GM21447 (cell line): ENCODE measurements around the gene SECISBP2.
"Not testable (repeated sequence)": the region's sequence is repeated elsewhere in the genome, so short reads cannot be mapped to it uniquely, and the experiment has no call there.

Experiments
- ATAC-seq: cut with Tn5 transposase; IDR thresholded peaks from one replicate; pipeline ENCODE4 v1.9.1; 2021; ENCODE audit not compliant: unreplicated experiment

SECISBP2 gene

GRCh38 chr9:89318123-89319014 lies at the start of gene SECISBP2:
SECISBP2 (plus strand) TSS chr9:89318500; CDS start chr9:89318577, 77 bp downstream.
- peak; percentile 85 for ATAC-seq

GRCh38 chr9:89273528-89274279 lies 44.6 kb upstream of the SECISBP2 start:
- no peak for ATAC-seq

- ATAC-seq, result no peak
These were observed 43.5 kb upstream of the SECISBP2 start for GRCh38 chr9:89274838-89275237.

GRCh38 chr9:89276040-89276439 lies 42.3 kb upstream of the SECISBP2 start:
- ATAC-seq, result not testable (repeated sequence)

- no peak for ATAC-seq
These were observed 41.3 kb upstream of the SECISBP2 start for GRCh38 chr9:89277043-89277442.

GRCh38 chr9:89277454-89277853 lies 40.8 kb upstream of the SECISBP2 start:
- no peak for ATAC-seq

- no peak for ATAC-seq
These were observed 39.7 kb upstream of the SECISBP2 start for GRCh38 chr9:89278551-89278950.

GRCh38 chr9:89278997-89279739 lies 39.1 kb upstream of the SECISBP2 start:
- ATAC-seq, result no peak

- ATAC-seq, result no peak
These were observed 37.2 kb upstream of the SECISBP2 start for GRCh38 chr9:89281106-89281505.

GRCh38 chr9:89282248-89282968 lies 35.9 kb upstream of the SECISBP2 start:
- ATAC-seq, result not testable (repeated sequence)

- ATAC-seq, result no peak
These were observed 34.2 kb upstream of the SECISBP2 start for GRCh38 chr9:89284076-89284475.

GRCh38 chr9:89291741-89292140 lies 26.6 kb upstream of the SECISBP2 start:
- ATAC-seq, result no peak

- ATAC-seq, result no peak
These were observed 25.3 kb upstream of the SECISBP2 start for GRCh38 chr9:89293014-89293413.

GRCh38 chr9:89295400-89295799 lies 22.9 kb upstream of the SECISBP2 start:
- no peak for ATAC-seq

- ATAC-seq, result not testable (repeated sequence)
These were observed 16.3 kb upstream of the SECISBP2 start for GRCh38 chr9:89301996-89302395.

GRCh38 chr9:89304020-89304833 lies 14.1 kb upstream of the SECISBP2 start:
- no peak for ATAC-seq

GRCh38 chr9:89304834-89305188 lies 13.5 kb upstream of the SECISBP2 start:
- no peak for ATAC-seq

GRCh38 chr9:89305868-89306267 lies 12.4 kb upstream of the SECISBP2 start:
- no peak for ATAC-seq

- ATAC-seq, result no peak
These were observed 9.1 kb upstream of the SECISBP2 start for GRCh38 chr9:89309166-89309565.
